ENCODE measurements around the gene TRAP1.
A peak's percentile ranks its signal among the peaks of the same experiment; 100 is the strongest.
"Not testable (repeated sequence)": the region's sequence is repeated elsewhere in the genome, so short reads cannot be mapped to it uniquely, and the experiment has no call there.

Gene TRAP1

GRCh38 chr16:3670711-3671110 lies 46.6 kb downstream of the TRAP1 start:
- DNase-seq: no peak

- no peak for DNase-seq
Measured at GRCh38 chr16:3669082-3669481, 48.2 kb downstream of the TRAP1 start.

GRCh38 chr16:3668626-3669025 lies 48.7 kb downstream of the TRAP1 start:
- DNase-seq: no peak

- no peak for DNase-seq
Measured at GRCh38 chr16:3665508-3665907, 51.8 kb downstream of the TRAP1 start.

- DNase-seq: no peak
Measured at GRCh38 chr16:3664187-3664896, 53.0 kb downstream of the TRAP1 start.

GRCh38 chr16:3662601-3663000 lies 54.7 kb downstream of the TRAP1 start:
- no peak for DNase-seq

GRCh38 chr16:3661922-3662321 lies 55.4 kb downstream of the TRAP1 start:
- no peak for DNase-seq

- no peak for DNase-seq
Measured at GRCh38 chr16:3661311-3661710, 56.0 kb downstream of the TRAP1 start.

- DNase-seq: no peak
Measured at GRCh38 chr16:3659251-3659650, 58.1 kb downstream of the TRAP1 start.

- DNase-seq: no peak
Measured at GRCh38 chr16:3656491-3657468, 60.5 kb downstream of the TRAP1 start.

GRCh38 chr16:3656160-3656490 lies 61.2 kb downstream of the TRAP1 start:
- not testable (repeated sequence) for DNase-seq

GRCh38 chr16:3655396-3656159 lies 61.7 kb downstream of the TRAP1 start:
- no peak for DNase-seq

GRCh38 chr16:3655030-3655395 lies 62.3 kb downstream of the TRAP1 start:
- no peak for DNase-seq

- peak; percentile 11 for DNase-seq
Measured at GRCh38 chr16:3654249-3654991, 62.9 kb downstream of the TRAP1 start, which contains the start of gene DNASE1. TSS of gene DNASE1 (plus strand) at chr16:3654691. CDS start at chr16:3655374, 683 bp downstream.

- DNase-seq: no peak
Measured at GRCh38 chr16:3652373-3653195, 64.7 kb downstream of the TRAP1 start.

GRCh38 chr16:3651461-3652372 lies 65.6 kb downstream of the TRAP1 start:
- DNase-seq: no peak

GRCh38 chr16:3650631-3651265 lies 66.6 kb downstream of the TRAP1 start:
- no peak for DNase-seq

- DNase-seq: no peak
Measured at GRCh38 chr16:3646348-3646920, 70.9 kb downstream of the TRAP1 start.

- DNase-seq: no peak
Measured at GRCh38 chr16:3645504-3646347, 71.6 kb downstream of the TRAP1 start.
